Mammary epithelial cell (primary cell): ENCODE measurements around the gene CCDC138.

Experiments
- EZH2 ChIP-seq: IDR thresholded peaks from 2 replicates; pipeline ENCODE4 v1.6.1; 2012; ENCODE audit warnings: low read length, inconsistent platforms, borderline replicate concordance
- TF ChIP-seq, protein P1 (sequence below), 2 donors: IDR thresholded peaks in 1 of 2; conservative IDR thresholded peaks in 1 of 2; 2 replicates each; pipeline ENCODE4 v1.5.1; 2011 to 2012; ENCODE audit warnings: inconsistent platforms in 2 of 2, low read length in 2 of 2, mild to moderate bottlenecking in 2 of 2, control low read depth in 1 of 2, low read depth in 1 of 2; ENCODE audit not compliant: insufficient read depth in 1 of 2; ENCODE audit errors: extremely low read depth in 1 of 2

DNA sequence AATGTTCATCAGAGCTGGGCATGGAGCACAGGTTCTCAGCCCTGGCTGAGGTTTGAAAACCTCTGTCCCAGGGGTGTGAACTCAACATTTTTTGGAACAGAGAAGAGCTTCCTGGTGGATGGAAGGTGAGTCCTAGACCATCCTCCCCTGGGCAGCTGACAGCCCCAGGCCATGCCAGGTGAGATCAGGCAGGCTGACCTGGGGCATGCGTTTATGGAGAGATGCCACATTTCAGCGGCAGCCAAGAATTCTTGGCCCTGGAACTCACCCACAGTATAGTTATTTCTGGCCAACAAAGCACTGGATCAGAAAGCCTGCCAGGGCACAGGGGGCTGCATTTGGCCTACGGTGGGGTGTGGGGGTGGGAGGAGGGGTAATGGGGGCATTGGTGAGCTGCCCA lies 118.6 kb downstream of the CCDC138 start:
- TF ChIP-seq EZH2: no peak
- TF ChIP-seq, protein P1, sequence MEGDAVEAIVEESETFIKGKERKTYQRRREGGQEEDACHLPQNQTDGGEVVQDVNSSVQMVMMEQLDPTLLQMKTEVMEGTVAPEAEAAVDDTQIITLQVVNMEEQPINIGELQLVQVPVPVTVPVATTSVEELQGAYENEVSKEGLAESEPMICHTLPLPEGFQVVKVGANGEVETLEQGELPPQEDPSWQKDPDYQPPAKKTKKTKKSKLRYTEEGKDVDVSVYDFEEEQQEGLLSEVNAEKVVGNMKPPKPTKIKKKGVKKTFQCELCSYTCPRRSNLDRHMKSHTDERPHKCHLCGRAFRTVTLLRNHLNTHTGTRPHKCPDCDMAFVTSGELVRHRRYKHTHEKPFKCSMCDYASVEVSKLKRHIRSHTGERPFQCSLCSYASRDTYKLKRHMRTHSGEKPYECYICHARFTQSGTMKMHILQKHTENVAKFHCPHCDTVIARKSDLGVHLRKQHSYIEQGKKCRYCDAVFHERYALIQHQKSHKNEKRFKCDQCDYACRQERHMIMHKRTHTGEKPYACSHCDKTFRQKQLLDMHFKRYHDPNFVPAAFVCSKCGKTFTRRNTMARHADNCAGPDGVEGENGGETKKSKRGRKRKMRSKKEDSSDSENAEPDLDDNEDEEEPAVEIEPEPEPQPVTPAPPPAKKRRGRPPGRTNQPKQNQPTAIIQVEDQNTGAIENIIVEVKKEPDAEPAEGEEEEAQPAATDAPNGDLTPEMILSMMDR (conservative IDR thresholded peaks at IDR 0.05 in 1 of 2, IDR thresholded peaks at IDR 0.05 in 1 of 2; ENCODE audit: extremely low read depth in 1 of 2, insufficient read depth in 1 of 2, low read depth in 1 of 2, low read length in 2 of 2): no peak
